GM23338 (cell line): Measurements from ENCODE around the gene MTHFR. TPM values are rescaled to one million over a fixed set of nuclear protein-coding genes. Genes with fewer than 3 reads are reported as not detected.

Experiments
- ATAC-seq: fragments of 200-7000 bp; cut with Tn5 transposase; 3 replicates; pipeline ENCODE4 v1.9.1; 2020
- DNase-seq: peaks from one replicate; pipeline ENCODE4 v3.0.0-alpha.2; 2015; ENCODE audit warnings: low spot score
- H2AFZ ChIP-seq: fragments of 200-600 bp; sonication (generic); 2 replicates; pipeline ENCODE4 v1.8.0; 2016; ENCODE audit warnings: antibody characterized with exemption, mild to moderate bottlenecking, moderate library complexity
- H3F3A ChIP-seq: fragments of 200-600 bp; sonication (generic); replicated peaks from 2 replicates; pipeline ENCODE4 v1.8.0; 2017; ENCODE audit warnings: antibody characterized with exemption, mixed run types, low read depth
- H3K27ac ChIP-seq: fragments of 200-600 bp; sonication (generic); 2 replicates; pipeline ENCODE4 v1.6.1; 2016; ENCODE audit warnings: low read depth
- H3K27me3 ChIP-seq: fragments of 200-600 bp; sonication (generic); 2 replicates; pipeline ENCODE4 v1.8.0; 2016; ENCODE audit warnings: mild to moderate bottlenecking, mixed run types, moderate library complexity; ENCODE audit not compliant: insufficient read depth
- H3K36me3 ChIP-seq: fragments of 200-600 bp; sonication (generic); 2 replicates; pipeline ENCODE4 v1.8.0; 2016; ENCODE audit warnings: mild to moderate bottlenecking; ENCODE audit not compliant: insufficient read depth
- H3K4me1 ChIP-seq: fragments of 200-600 bp; sonication (generic); 2 replicates; pipeline ENCODE4 v1.8.0; 2016; ENCODE audit warnings: mild to moderate bottlenecking, moderate library complexity; ENCODE audit not compliant: insufficient read depth
- H3K4me2 ChIP-seq: fragments of 200-600 bp; sonication (generic); 2 replicates; pipeline ENCODE4 v1.7.1; 2017; ENCODE audit warnings: mixed run types
- H3K4me3 ChIP-seq: fragments of 200-600 bp; sonication (generic); 2 replicates; pipeline ENCODE4 v1.6.1; 2016; ENCODE audit warnings: mixed run types
- H3K79me2 ChIP-seq: fragments of 200-600 bp; sonication (generic); replicated peaks from 2 replicates; pipeline ENCODE4 v1.8.0; 2017; ENCODE audit warnings: mild to moderate bottlenecking; ENCODE audit not compliant: insufficient read depth
- H3K9me2 ChIP-seq: fragments of 200-600 bp; sonication (generic); 2 replicates; pipeline ENCODE4 v1.8.0; 2017; ENCODE audit not compliant: insufficient read depth
- H4K20me1 ChIP-seq: fragments of 200-600 bp; sonication (generic); replicated peaks from 2 replicates; pipeline ENCODE4 v1.8.0; 2017; ENCODE audit warnings: mild to moderate bottlenecking; ENCODE audit not compliant: insufficient read depth
- H3K27ac Mint-ChIP-seq: 2 replicates; pipeline ENCODE4 v1.8.0; 2020; ENCODE audit warnings: inconsistent platforms, mild to moderate bottlenecking, moderate library complexity, mixed read lengths
- H3K27me3 Mint-ChIP-seq: 3 replicates; pipeline ENCODE4 v1.8.0; 2022; ENCODE audit warnings: low read depth, mild to moderate bottlenecking, moderate library complexity, mixed read lengths, inconsistent platforms; ENCODE audit not compliant: insufficient read depth, poor library complexity
- H3K36me3 Mint-ChIP-seq: 3 replicates; pipeline ENCODE4 v1.8.0; 2021; ENCODE audit warnings: low read depth, mild to moderate bottlenecking, inconsistent platforms, moderate library complexity, mixed read lengths
- H3K4me1 Mint-ChIP-seq: 3 replicates; pipeline ENCODE4 v1.8.0; 2020; ENCODE audit warnings: mild to moderate bottlenecking, inconsistent platforms, mixed read lengths
- H3K4me3 Mint-ChIP-seq: 3 replicates; pipeline ENCODE4 v1.8.0; 2021; ENCODE audit warnings: moderate library complexity, mild to moderate bottlenecking, inconsistent platforms, mixed read lengths
- H3K9me3 Mint-ChIP-seq: 3 replicates; pipeline ENCODE4 v1.8.0; 2020; ENCODE audit warnings: moderate library complexity, mild to moderate bottlenecking, inconsistent platforms, mixed read lengths
- CREB1 ChIP-seq: fragments of 250-450 bp; sonication (Bioruptor Pico); IDR thresholded peaks from 2 replicates; pipeline ENCODE4 v1.5.0; 2020; ENCODE audit warnings: low read depth, mild to moderate bottlenecking, moderate library complexity
- EZH2 ChIP-seq: fragments of 200-600 bp; sonication (generic); IDR thresholded peaks from one replicate; pipeline ENCODE4 v1.8.0; 2017; ENCODE audit warnings: antibody characterized with exemption, mild to moderate bottlenecking, low read depth; ENCODE audit not compliant: unreplicated experiment
- EZH2phosphoT487 ChIP-seq: fragments of 200-600 bp; sonication (generic); IDR thresholded peaks from one replicate; pipeline ENCODE4 v1.8.1; 2018; ENCODE audit warnings: antibody characterized with exemption; ENCODE audit not compliant: unreplicated experiment
- JUNB ChIP-seq: IDR thresholded peaks from one replicate; pipeline ENCODE4 v1.6.1; 2016; ENCODE audit warnings: antibody characterized with exemption; ENCODE audit not compliant: unreplicated experiment
- NANOG ChIP-seq: IDR thresholded peaks from 2 replicates; pipeline ENCODE4 v1.6.1; 2016; ENCODE audit warnings: antibody characterized with exemption, borderline replicate concordance
- POLR2AphosphoS5 ChIP-seq: IDR thresholded peaks from 2 replicates; pipeline ENCODE4 v1.6.1; 2016; ENCODE audit warnings: antibody characterized with exemption, low read depth
- STAT1 ChIP-seq: IDR thresholded peaks from one replicate; pipeline ENCODE4 v1.6.1; 2016; ENCODE audit warnings: antibody characterized with exemption; ENCODE audit not compliant: unreplicated experiment
- ZNF114 ChIP-seq: fragments of 250-450 bp; sonication (Bioruptor Pico); IDR thresholded peaks from 2 replicates; pipeline ENCODE4 v1.5.0; 2020; ENCODE audit warnings: mild to moderate bottlenecking, moderate library complexity
- ZNF331 ChIP-seq: fragments of 250-450 bp; sonication (Bioruptor Pico); IDR thresholded peaks from 2 replicates; pipeline ENCODE4 v1.5.0; 2020; ENCODE audit warnings: low read depth, mild to moderate bottlenecking, moderate library complexity
- polyA plus RNA-seq: library from polyadenylated mRNA; unstranded; fragments of >200 nt; fragmentation: Nextera tagmentation; extraction: Ambion mirVana; gene quantifications from 2 replicates; pipeline ENCODE4 v1.2.1, GENCODE V29; 2016
- total RNA-seq: library from RNA; depleted of rRNA; stranded (reverse); fragments of >200 nt; shearing (Covaris generic); gene quantifications from 2 replicates; pipeline ENCODE4 v1.2.3, GENCODE V29; 2014
- TF ChIP-seq, protein P1 (sequence below), 2 experiments: fragments of 200-600 bp in 1 of 2; sonication (generic) in 1 of 2; conservative IDR thresholded peaks; 2 replicates each; pipeline versions ENCODE4 v1.5.1 to v1.6.1; 2016 to 2017; ENCODE audit warnings: antibody characterized with exemption in 2 of 2, low read depth in 2 of 2, mild to moderate bottlenecking in 2 of 2, moderate library complexity in 1 of 2
- TF ChIP-seq, protein P2 (sequence below): IDR thresholded peaks from one replicate; pipeline ENCODE4 v1.6.1; 2018; ENCODE audit warnings: antibody characterized with exemption; ENCODE audit not compliant: unreplicated experiment
- TF ChIP-seq, protein P3 (sequence below): fragments of 250-450 bp; sonication (Bioruptor Pico); IDR thresholded peaks from 2 replicates; pipeline ENCODE4 v1.5.0; 2020; ENCODE audit warnings: mild to moderate bottlenecking, moderate library complexity
- TF ChIP-seq, protein P4 (sequence below): IDR thresholded peaks from 2 replicates; pipeline ENCODE4 v1.6.1; 2016; ENCODE audit warnings: antibody characterized with exemption

The MTHFR gene
- total and polyA plus RNA-seq, 2 experiments from 2014 or later = 6.9 to 21.6 TPM

DNA sequence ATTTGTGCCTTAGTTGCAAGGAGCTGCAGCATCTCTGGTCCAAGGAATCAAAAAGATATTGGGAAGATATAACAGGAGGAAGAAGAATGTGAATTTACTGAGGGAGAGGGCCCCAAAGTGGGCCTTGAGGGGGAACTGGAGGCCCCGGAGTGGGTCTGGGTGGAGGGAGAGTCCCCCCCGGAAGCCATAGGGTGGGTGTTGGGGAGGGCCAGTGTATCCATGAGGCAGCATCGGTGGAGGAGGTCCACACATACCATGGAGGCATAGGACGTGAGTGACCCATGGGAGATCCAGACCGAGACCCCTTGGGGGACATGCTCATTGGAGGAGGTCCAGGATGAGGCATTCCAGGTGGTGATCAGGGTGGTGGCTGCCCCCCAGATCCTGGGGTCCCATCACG lies 44.5 kb downstream of the MTHFR start:
- peaks cover 5% of the 10 kb centered on the region; the same call in 1 of the 2 replicates for H3F3A ChIP-seq
- no peaks in the 10 kb centered on the region for H3K9me2 ChIP-seq
- no peak overlapping the region for H3K4me3 ChIP-seq
- peaks cover 31% of the 10 kb centered on the region for H3K27me3 ChIP-seq
- DNase-seq (no peak), ATAC-seq (no peak)
- TF ChIP-seq, protein P1, sequence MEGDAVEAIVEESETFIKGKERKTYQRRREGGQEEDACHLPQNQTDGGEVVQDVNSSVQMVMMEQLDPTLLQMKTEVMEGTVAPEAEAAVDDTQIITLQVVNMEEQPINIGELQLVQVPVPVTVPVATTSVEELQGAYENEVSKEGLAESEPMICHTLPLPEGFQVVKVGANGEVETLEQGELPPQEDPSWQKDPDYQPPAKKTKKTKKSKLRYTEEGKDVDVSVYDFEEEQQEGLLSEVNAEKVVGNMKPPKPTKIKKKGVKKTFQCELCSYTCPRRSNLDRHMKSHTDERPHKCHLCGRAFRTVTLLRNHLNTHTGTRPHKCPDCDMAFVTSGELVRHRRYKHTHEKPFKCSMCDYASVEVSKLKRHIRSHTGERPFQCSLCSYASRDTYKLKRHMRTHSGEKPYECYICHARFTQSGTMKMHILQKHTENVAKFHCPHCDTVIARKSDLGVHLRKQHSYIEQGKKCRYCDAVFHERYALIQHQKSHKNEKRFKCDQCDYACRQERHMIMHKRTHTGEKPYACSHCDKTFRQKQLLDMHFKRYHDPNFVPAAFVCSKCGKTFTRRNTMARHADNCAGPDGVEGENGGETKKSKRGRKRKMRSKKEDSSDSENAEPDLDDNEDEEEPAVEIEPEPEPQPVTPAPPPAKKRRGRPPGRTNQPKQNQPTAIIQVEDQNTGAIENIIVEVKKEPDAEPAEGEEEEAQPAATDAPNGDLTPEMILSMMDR (conservative IDR thresholded peaks at IDR 0.05; ENCODE audit: low read depth in 2 of 2) = no peak
- no peak for TF ChIP-seq CREB1 (CRISPR knock-in tag)
- TF ChIP-seq, protein P2, sequence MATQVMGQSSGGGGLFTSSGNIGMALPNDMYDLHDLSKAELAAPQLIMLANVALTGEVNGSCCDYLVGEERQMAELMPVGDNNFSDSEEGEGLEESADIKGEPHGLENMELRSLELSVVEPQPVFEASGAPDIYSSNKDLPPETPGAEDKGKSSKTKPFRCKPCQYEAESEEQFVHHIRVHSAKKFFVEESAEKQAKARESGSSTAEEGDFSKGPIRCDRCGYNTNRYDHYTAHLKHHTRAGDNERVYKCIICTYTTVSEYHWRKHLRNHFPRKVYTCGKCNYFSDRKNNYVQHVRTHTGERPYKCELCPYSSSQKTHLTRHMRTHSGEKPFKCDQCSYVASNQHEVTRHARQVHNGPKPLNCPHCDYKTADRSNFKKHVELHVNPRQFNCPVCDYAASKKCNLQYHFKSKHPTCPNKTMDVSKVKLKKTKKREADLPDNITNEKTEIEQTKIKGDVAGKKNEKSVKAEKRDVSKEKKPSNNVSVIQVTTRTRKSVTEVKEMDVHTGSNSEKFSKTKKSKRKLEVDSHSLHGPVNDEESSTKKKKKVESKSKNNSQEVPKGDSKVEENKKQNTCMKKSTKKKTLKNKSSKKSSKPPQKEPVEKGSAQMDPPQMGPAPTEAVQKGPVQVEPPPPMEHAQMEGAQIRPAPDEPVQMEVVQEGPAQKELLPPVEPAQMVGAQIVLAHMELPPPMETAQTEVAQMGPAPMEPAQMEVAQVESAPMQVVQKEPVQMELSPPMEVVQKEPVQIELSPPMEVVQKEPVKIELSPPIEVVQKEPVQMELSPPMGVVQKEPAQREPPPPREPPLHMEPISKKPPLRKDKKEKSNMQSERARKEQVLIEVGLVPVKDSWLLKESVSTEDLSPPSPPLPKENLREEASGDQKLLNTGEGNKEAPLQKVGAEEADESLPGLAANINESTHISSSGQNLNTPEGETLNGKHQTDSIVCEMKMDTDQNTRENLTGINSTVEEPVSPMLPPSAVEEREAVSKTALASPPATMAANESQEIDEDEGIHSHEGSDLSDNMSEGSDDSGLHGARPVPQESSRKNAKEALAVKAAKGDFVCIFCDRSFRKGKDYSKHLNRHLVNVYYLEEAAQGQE = no peak
- no peak for TF ChIP-seq ZNF114 (CRISPR knock-in tag)
- TF ChIP-seq JUNB = no peak
- TF ChIP-seq ZNF331 (CRISPR knock-in tag) = no peak
- TF ChIP-seq POLR2AphosphoS5 = no peak
- no peak for TF ChIP-seq EZH2
- TF ChIP-seq, protein P3, sequence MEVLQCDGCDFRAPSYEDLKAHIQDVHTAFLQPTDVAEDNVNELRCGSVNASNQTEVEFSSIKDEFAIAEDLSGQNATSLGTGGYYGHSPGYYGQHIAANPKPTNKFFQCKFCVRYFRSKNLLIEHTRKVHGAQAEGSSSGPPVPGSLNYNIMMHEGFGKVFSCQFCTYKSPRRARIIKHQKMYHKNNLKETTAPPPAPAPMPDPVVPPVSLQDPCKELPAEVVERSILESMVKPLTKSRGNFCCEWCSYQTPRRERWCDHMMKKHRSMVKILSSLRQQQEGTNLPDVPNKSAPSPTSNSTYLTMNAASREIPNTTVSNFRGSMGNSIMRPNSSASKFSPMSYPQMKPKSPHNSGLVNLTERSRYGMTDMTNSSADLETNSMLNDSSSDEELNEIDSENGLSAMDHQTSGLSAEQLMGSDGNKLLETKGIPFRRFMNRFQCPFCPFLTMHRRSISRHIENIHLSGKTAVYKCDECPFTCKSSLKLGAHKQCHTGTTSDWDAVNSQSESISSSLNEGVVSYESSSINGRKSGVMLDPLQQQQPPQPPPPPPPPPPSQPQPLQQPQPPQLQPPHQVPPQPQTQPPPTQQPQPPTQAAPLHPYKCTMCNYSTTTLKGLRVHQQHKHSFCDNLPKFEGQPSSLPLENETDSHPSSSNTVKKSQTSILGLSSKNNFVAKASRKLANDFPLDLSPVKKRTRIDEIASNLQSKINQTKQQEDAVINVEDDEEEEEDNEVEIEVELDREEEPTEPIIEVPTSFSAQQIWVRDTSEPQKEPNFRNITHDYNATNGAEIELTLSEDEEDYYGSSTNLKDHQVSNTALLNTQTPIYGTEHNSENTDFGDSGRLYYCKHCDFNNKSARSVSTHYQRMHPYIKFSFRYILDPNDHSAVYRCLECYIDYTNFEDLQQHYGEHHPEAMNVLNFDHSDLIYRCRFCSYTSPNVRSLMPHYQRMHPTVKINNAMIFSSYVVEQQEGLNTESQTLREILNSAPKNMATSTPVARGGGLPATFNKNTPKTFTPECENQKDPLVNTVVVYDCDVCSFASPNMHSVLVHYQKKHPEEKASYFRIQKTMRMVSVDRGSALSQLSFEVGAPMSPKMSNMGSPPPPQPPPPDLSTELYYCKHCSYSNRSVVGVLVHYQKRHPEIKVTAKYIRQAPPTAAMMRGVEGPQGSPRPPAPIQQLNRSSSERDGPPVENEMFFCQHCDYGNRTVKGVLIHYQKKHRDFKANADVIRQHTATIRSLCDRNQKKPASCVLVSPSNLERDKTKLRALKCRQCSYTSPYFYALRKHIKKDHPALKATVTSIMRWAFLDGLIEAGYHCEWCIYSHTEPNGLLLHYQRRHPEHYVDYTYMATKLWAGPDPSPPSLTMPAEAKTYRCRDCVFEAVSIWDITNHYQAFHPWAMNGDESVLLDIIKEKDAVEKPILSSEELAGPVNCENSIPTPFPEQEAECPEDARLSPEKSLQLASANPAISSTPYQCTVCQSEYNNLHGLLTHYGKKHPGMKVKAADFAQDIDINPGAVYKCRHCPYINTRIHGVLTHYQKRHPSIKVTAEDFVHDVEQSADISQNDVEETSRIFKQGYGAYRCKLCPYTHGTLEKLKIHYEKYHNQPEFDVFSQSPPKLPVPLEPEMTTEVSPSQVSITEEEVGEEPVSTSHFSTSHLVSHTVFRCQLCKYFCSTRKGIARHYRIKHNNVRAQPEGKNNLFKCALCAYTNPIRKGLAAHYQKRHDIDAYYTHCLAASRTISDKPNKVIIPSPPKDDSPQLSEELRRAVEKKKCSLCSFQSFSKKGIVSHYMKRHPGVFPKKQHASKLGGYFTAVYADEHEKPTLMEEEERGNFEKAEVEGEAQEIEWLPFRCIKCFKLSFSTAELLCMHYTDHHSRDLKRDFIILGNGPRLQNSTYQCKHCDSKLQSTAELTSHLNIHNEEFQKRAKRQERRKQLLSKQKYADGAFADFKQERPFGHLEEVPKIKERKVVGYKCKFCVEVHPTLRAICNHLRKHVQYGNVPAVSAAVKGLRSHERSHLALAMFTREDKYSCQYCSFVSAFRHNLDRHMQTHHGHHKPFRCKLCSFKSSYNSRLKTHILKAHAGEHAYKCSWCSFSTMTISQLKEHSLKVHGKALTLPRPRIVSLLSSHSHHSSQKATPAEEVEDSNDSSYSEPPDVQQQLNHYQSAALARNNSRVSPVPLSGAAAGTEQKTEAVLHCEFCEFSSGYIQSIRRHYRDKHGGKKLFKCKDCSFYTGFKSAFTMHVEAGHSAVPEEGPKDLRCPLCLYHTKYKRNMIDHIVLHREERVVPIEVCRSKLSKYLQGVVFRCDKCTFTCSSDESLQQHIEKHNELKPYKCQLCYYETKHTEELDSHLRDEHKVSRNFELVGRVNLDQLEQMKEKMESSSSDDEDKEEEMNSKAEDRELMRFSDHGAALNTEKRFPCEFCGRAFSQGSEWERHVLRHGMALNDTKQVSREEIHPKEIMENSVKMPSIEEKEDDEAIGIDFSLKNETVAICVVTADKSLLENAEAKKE (CRISPR knock-in tag) = no peak
- no peak for TF ChIP-seq STAT1
- TF ChIP-seq NANOG = no peak
- TF ChIP-seq EZH2phosphoT487 = no peak
- TF ChIP-seq, protein P4, sequence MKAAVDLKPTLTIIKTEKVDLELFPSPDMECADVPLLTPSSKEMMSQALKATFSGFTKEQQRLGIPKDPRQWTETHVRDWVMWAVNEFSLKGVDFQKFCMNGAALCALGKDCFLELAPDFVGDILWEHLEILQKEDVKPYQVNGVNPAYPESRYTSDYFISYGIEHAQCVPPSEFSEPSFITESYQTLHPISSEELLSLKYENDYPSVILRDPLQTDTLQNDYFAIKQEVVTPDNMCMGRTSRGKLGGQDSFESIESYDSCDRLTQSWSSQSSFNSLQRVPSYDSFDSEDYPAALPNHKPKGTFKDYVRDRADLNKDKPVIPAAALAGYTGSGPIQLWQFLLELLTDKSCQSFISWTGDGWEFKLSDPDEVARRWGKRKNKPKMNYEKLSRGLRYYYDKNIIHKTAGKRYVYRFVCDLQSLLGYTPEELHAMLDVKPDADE = no peak
- peaks cover 5% of the 10 kb centered on the region; the same call in 1 of the 2 replicates for H3K4me1 ChIP-seq
- no peaks in the 10 kb centered on the region for H3K79me2 ChIP-seq
- Mint-ChIP-seq H3K27ac (no peak overlapping the region), H3K9me3 (peaks cover 18% of the 10 kb centered on the region), H3K27me3 (peaks cover 36% of the 10 kb centered on the region), H3K4me1 (peaks cover 14% of the 10 kb centered on the region), H3K4me3 (peak overlapping the region; percentile 16; the same call in 1 of the 3 replicates), H3K36me3 (no peaks in the 10 kb centered on the region; the same call in 2 of the 3 replicates)
- no peaks in the 10 kb centered on the region for H3K36me3 ChIP-seq
- H4K20me1 ChIP-seq = no peaks in the 10 kb centered on the region
- H3K27ac ChIP-seq = no peak overlapping the region
- no peak overlapping the region for H3K4me2 ChIP-seq
- H2AFZ ChIP-seq = no peak overlapping the region
